Gastrocnemius medialis (tissue), 4 donors: ENCODE data around the gene ADAMTS14. TPM values are rescaled to one million over a fixed set of nuclear protein-coding genes. Genes with fewer than 3 reads are reported as not detected.

Source experiments
- ATAC-seq, 2 donors: fragments of 150-250 bp; one replicate each; pipeline ENCODE4 v1.9.1; 2016
- DNase-seq, 2 donors: peaks; one replicate each; pipeline ENCODE4 v3.0.0-alpha.2; 2019
- H3K27ac ChIP-seq, 4 donors: fragments of 200-600 bp; sonication (generic); 1 replicate in 1 of 4; 2 replicates in 3 of 4; pipeline ENCODE4 v1.5.1; 2016 to 2018; ENCODE audit warnings: mild to moderate bottlenecking in 2 of 4, moderate library complexity in 1 of 4
- H3K27me3 ChIP-seq, 3 donors: fragments of 200-600 bp; sonication (generic) in 2 of 3; 1 replicate in 1 of 3; 2 replicates in 2 of 3; pipeline versions ENCODE4 v1.5.1 to v1.6.0; 2016 to 2019; ENCODE audit warnings: mild to moderate bottlenecking in 1 of 3, moderate library complexity in 1 of 3
- H3K36me3 ChIP-seq, 2 donors: fragments of 200-600 bp; sonication (generic) in 1 of 2; one replicate each; pipeline ENCODE4 v1.5.1; 2017 to 2018
- H3K4me1 ChIP-seq, 2 donors: fragments of 200-600 bp; sonication (generic) in 1 of 2; one replicate each; pipeline ENCODE4 v1.5.1; 2016 to 2017; ENCODE audit warnings: mild to moderate bottlenecking in 2 of 2
- H3K4me3 ChIP-seq, 4 donors: fragments of 200-600 bp; sonication (generic) in 3 of 4; 1 replicate in 1 of 4; 2 replicates in 3 of 4; pipeline ENCODE4 v1.5.1; 2016 to 2019; ENCODE audit warnings: mild to moderate bottlenecking in 2 of 4
- H3K9me3 ChIP-seq, 3 donors: fragments of 200-600 bp; sonication (generic) in 2 of 3; 1 replicate in 1 of 3; 2 replicates in 2 of 3; pipeline ENCODE4 v1.5.1; 2016 to 2019
- POLR2A ChIP-seq, 2 donors: fragments of 450-650 bp; IDR thresholded peaks; one replicate each; pipeline ENCODE4 v1.6.1; 2017; ENCODE audit warnings: antibody characterized with exemption in 2 of 2, mild to moderate bottlenecking in 2 of 2, moderate library complexity in 2 of 2
- in situ Hi-C, 4 donors: fragments of 200-750 bp; cut with MboI; loops; one replicate each; pipeline versions ENCODE4 v1.15.0 to v1.8.0; 2017; ENCODE audit warnings: low sequenced_read_pairs in 4 of 4
- intact Hi-C: fragments of 100-400 bp; cut with DNase I; formaldehyde crosslinking; loops from one replicate; pipeline ENCODE4 v1.15.1; 2023; ENCODE audit warnings: low total_unique reads
- total RNA-seq, 4 donors: library from RNA; depleted of rRNA; stranded (reverse); fragments of >200 nt; gene quantifications; one replicate each; pipeline versions ENCODE4 v1.1.0 to v1.2.3, GENCODE V29; 2016
- TF ChIP-seq, protein P1 (sequence below), 5 experiments: fragments of 450-650 bp in 3 of 5; fragments of 200-600 bp in 2 of 5; sonication (generic) in 2 of 5; IDR thresholded peaks in 4 of 5; conservative IDR thresholded peaks in 1 of 5; 1 replicate in 4 of 5; 2 replicates in 1 of 5; pipeline ENCODE4 v1.5.1; 2016 to 2019; ENCODE audit warnings: antibody characterized with exemption in 5 of 5, mild to moderate bottlenecking in 3 of 5, moderate library complexity in 3 of 5

Gene ADAMTS14
- total RNA-seq, 4 donors from 2014 or later: 0.10 TPM; not detected in 3

DNA sequence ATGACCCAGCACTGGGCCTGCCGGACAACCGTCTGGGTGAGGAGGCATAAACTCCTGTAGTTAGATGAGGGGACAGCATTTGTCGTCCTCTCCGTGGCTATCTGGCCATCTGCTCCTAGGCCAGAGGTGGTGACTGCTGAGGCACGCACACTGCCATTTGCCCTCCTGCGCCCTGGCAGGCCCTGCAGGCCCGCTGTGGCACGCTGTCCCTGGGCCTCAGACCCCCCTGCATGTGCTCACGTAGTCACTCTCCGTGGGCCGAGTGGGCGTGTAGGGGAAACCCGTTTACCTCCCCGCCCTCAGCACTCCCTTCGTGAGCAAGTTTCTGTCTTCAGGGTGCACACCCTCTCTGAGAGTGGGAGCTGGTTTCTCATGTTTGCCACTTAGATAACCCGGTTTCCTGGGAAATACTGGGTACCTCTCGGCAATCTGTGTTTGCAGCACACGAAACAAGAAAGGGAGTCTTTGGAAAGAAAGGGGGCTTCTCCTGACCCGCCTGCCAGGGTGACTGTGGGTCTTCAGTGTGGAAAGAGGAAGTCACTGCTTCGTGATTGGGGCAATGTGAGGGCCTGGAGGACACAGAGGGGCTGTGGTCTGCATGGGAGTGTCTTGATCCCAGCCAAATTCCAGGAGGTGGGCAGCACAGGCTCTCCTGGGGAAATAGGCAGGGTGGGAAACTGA, 10.8 kb downstream of the ADAMTS14 start:
- Histone ChIP-seq H3K4me1 (peaks cover 0 to 4% of the 10 kb centered on the region in 2 donors), H3K4me3 (no peak overlapping the region), H3K27ac (no peak overlapping the region), H3K9me3 (no peaks in the 10 kb centered on the region), H3K36me3 (no peaks in the 10 kb centered on the region), H3K27me3 (no peaks in the 10 kb centered on the region)
- DNase-seq (no peak), ATAC-seq (no peak)
- intact Hi-C loops (no loop called here), in situ Hi-C loops (no loop called here)
- TF ChIP-seq, protein P1, sequence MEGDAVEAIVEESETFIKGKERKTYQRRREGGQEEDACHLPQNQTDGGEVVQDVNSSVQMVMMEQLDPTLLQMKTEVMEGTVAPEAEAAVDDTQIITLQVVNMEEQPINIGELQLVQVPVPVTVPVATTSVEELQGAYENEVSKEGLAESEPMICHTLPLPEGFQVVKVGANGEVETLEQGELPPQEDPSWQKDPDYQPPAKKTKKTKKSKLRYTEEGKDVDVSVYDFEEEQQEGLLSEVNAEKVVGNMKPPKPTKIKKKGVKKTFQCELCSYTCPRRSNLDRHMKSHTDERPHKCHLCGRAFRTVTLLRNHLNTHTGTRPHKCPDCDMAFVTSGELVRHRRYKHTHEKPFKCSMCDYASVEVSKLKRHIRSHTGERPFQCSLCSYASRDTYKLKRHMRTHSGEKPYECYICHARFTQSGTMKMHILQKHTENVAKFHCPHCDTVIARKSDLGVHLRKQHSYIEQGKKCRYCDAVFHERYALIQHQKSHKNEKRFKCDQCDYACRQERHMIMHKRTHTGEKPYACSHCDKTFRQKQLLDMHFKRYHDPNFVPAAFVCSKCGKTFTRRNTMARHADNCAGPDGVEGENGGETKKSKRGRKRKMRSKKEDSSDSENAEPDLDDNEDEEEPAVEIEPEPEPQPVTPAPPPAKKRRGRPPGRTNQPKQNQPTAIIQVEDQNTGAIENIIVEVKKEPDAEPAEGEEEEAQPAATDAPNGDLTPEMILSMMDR (IDR thresholded peaks at IDR 0.05 in 4 of 5, conservative IDR thresholded peaks at IDR 0.05 in 1 of 5): no peak
- no peak for TF ChIP-seq POLR2A (IDR thresholded peaks at IDR 0.05)

DNA sequence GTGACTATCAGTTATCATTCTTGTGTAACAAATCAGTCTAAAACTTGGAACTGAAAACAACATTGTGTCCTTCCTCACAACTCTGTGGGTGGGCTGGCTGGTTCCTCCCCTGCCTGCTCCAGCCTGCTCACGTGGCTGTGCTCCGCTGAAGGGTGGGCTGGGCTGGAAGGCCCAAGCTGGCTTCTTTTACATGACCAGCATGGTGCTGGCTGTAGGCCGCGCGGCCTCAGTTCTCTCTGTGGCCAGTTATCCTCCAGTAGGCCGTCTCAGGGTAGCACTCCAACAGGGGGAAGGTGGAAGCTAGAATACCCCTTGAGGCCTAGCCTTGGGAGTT, 11.3 kb downstream of the ADAMTS14 start:
- DNase-seq: no peak
- Histone ChIP-seq H3K4me1 (peaks cover 0 to 4% of the 10 kb centered on the region in 2 donors), H3K36me3 (no peaks in the 10 kb centered on the region), H3K9me3 (no peaks in the 10 kb centered on the region), H3K27ac (no peak overlapping the region), H3K4me3 (no peak overlapping the region), H3K27me3 (no peaks in the 10 kb centered on the region)
- no peak for ATAC-seq
- TF ChIP-seq POLR2A (IDR thresholded peaks at IDR 0.05): no peak
- TF ChIP-seq, protein P1 (IDR thresholded peaks at IDR 0.05 in 4 of 5, conservative IDR thresholded peaks at IDR 0.05 in 1 of 5): no peak
- intact Hi-C loops (no loop called here), in situ Hi-C loops (no loop called here)

DNA sequence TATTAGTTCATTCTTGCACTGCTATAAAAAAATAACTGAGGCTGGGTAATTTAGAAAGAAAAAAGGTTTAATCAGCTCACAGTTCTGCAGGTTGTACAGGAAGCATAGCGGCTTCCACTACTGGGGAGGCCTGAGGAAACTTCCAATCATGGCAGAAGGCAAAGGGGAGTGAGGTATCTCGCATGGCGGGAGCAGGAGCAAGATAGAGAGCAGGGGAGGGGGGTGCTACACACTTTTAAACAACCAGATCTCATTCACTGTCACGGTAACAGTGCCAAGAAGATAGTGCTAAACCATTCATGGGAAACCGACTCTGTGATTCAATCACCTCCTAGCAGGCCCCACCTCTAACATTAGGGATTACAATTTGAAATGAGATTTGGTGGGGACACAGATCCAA, 11.6 kb downstream of the ADAMTS14 start:
- no peak overlapping the region for H3K4me3 ChIP-seq

DNA sequence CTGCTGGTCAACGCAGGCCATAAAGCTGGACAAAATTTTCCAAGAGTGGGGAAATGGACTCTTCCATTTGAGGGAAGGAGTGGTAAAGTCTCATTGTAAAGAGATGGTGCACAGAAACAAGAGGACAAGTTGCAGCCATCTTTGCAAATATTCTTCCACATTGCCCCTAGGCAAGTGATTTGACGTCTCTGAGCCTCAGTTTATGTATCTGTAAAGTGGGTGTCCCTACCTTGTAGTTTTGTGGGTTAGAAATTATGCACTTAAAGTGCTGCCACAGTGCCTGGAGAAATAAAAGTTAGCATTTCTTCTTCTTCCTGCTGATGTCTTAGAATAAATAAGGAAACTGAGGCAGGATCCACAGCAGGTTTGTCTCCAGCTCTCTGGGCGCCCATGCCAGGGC, 12.1 kb downstream of the ADAMTS14 start:
- Histone ChIP-seq H3K27me3 (no peaks in the 10 kb centered on the region), H3K9me3 (no peaks in the 10 kb centered on the region), H3K4me1 (peaks cover 0 to 4% of the 10 kb centered on the region in 2 donors), H3K4me3 (no peak overlapping the region), H3K27ac (no peak overlapping the region), H3K36me3 (no peaks in the 10 kb centered on the region)
- in situ Hi-C loops: no loop called here
- no peak for TF ChIP-seq POLR2A (IDR thresholded peaks at IDR 0.05)
- TF ChIP-seq, protein P1 (IDR thresholded peaks at IDR 0.05 in 4 of 5, conservative IDR thresholded peaks at IDR 0.05 in 1 of 5): no peak
- DNase-seq: no peak
- ATAC-seq: no peak
- intact Hi-C loops: no loop called here

More for the DNA sequence above, 11.6 kb downstream of the ADAMTS14 start:
- ATAC-seq: no peak
- no peaks in the 10 kb centered on the region for H3K36me3 ChIP-seq
- no peak for TF ChIP-seq POLR2A (IDR thresholded peaks at IDR 0.05)
- TF ChIP-seq, protein P1 (IDR thresholded peaks at IDR 0.05 in 4 of 5, conservative IDR thresholded peaks at IDR 0.05 in 1 of 5): no peak
- DNase-seq: no peak
- no peaks in the 10 kb centered on the region for H3K9me3 ChIP-seq
- H3K27ac ChIP-seq: no peak overlapping the region
- in situ Hi-C loops (no loop called here), intact Hi-C loops (no loop called here)
- no peaks in the 10 kb centered on the region for H3K27me3 ChIP-seq
- H3K4me1 ChIP-seq: peaks cover 0 to 4% of the 10 kb centered on the region in 2 donors
